Stimulated activated CD4-positive, alpha-beta T cell treated with anti-CD3 and anti-CD28 coated beads, Interleukin-12 subunit alpha, Interleukin-12 subunit beta, amount 100 ng/mL, for 4 hours (primary cell): ENCODE measurements around the gene SV2C.

Source experiments
- DNase-seq: peaks from one replicate; pipeline ENCODE4 v3.0.0-alpha.2; 2020

The SV2C gene

DNA sequence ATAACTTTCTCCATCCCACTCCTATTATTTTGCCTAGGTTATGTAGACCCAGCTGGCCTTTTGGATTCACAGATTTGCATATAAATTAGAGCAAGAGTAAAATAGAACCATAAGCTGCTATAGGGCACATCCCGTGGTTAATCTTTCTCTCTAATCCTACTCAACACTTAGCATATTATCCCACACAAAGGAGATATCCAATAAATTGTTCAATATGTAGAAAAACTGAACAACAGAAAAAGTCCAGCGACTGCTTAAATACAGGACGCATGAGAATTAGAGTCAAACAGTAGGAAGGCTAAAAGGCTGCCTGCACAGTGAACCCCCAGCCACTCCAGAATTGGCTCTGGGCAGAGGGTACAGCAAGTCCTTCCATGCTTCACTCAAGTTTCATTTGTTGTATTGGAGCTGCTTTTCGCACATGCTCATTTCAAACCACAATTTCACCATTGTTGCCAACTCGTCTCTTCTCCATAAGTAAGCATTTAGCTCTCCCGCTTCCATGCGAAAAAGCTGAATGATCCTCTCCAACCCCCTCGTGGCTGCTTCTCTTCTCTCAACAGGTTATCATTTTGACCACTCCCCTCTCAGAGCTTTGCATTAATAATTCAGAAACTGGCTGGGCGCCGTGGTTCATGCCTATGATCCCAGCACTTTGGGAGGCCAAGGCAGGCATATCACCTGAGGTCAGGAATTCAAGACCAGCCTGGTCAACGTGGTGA, 305.8 kb downstream of the SV2C start:
- DNase-seq: no peak

DNA sequence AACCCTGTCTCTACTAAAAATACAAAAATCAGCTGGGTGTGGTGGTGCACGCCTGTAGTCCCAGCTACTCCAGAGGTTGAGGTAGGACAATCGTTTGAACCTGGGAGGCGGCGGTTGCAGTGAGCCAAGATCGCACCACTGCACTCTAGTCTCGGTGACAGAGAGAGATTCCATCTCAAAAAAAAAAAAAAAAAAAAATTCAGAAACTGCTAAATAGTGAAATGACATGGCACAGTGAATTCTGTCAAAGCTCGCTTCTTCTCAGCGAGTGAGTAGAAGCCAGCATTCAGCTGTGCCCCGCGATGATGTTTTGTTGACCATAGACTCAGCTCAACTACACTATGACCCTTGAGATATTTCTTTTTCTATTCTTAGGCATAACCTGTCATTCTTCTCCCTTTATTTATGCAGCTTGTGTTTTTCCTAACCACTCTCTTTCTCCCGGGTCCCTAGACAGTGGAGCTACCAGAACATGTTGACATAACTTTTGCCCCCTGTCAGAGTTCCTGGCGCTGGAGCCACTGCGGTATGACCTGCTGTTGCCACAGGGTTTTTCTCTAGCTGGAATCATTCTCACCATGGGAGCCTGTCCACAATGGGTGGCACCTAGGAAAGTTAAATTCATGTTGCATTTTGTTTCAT, 306.5 kb downstream of the SV2C start:
- DNase-seq: no peak

DNA sequence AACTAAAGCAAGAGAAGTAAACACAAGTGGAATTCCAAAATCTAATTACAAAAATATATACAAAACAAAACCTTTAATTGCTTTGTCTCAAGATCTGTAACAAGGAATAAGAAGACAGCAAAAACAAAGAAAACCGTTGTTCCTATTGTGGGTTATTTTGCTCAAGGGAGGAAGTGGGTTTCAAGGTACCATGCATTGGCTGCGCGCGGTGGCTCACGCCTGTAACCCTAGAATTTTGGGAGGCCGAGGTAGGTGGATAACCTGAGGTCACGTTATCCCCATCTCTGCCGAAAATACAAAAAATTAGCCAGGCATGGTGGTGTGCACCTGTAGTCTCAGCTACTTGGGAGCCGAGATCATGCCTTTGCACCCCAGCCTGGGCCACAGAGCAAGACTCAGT, 307.8 kb downstream of the SV2C start:
- no peak for DNase-seq

DNA sequence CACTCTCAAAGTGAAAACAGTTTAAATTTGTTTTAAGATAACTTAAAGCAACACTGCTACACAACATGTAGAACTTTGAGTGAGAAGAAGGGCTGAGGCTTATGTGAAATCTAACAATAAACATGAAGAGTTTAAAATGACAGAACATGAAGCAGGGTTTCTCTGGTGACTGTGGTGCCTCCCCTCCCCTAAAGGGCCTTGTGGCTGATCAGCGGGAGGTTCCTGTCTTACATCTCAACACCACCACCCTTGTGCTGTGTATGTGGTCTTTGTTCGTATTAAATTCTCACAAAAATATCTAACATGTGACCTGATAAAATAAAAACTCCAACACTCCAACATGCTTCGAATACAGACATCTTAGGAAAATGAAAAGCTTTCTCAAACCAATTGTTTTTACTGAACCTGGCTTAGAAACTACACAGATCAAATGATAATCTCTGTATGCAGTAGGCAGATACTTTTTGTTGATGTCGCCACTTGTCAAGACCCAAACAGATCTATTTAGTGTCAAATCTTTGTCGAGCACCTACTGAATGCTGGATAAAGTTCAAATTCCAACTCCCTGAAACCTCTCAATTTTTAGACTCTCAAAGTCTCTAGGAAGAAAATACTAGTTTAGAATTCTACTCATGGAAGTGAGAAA, 310.0 kb downstream of the SV2C start:
- no peak for DNase-seq

DNA sequence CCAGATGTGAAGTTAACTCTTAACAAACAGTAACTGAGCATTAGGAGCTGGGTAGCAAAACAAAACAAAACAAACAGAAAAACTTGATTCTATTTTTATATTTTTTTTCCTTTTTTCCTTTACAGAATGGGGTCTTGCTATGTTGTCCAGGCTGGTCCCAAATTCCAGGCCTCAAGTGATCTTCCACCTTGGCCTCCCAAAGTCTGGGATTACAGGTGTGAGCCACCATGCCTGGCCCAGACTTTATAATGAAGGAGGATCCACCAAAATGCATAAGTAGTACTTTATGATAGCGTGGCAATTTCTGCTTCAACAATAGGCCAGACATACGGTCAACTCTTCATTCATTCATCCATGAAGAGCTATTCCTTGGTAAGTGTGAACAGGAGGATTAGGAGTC, 314.0 kb downstream of the SV2C start:
- DNase-seq: no peak

- DNase-seq: no peak
Observed at GRCh38 chr5:76399268-76399667, 316.1 kb downstream of the SV2C start.

GRCh38 chr5:76400466-76400865, 317.3 kb downstream of the SV2C start:
- no peak for DNase-seq

DNA sequence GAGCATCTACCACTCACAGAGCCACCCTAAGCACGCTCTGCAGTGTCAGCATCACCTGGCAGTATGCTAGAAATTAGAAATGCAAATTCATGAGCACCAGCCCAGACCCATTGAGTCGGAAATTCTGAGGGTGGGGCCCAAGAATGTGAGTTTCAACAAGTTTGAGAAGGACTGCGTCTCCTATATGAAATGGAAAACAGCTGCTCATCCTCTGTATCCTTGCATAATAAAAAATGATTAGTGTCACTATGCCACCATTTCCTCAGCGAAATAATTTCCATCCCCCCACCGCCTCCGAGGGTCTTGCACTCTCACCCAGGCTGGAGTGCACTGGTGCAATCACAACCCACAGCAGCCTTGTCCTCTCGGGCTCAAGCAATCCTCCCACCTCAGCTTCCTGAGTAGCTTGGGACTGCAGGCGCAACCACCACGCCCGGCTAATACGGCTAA, 318.6 kb downstream of the SV2C start:
- peak; percentile 30 for DNase-seq

DNA sequence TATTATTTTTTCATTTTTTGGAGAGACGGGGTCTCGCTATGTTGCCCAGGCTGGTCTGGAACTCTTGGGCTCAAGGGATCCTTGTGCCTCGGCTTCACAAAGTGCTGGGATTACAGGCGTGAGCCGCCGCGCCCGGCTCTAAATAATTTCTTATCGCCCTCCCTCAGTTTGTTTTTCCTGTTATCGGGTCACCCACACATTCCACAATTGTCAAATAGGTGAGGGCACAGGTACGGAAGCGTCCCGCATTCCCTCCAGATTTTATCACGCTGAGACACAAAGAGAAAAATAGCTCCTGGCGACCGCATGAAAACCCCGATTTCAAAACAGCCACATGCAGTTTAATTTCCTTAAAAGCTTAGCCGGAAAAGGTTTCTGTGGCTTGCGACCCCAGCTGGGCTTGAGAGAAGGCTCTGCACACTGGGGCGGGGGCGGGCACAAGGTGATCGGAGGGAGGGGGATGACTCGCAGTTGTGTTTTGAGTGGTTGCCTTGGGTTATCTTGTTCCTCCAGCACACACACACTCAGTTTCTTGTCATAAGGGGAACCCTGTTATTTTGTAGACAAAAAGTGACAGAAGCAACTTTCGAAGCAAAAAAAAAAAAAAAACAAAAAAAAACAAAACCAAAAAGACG, 319.2 kb downstream of the SV2C start:
- peak; percentile 71 for DNase-seq

GRCh38 chr5:76402886-76403765, 319.9 kb downstream of the SV2C start, which contains the start of gene IQGAP2:
Gene IQGAP2 (plus strand): TSS chr5:76403285. CDS start chr5:76403546, 261 bp downstream.
- peak; percentile 72 for DNase-seq
